Measurements from ENCODE around the gene NLRP6.

NLRP6 gene

DNA sequence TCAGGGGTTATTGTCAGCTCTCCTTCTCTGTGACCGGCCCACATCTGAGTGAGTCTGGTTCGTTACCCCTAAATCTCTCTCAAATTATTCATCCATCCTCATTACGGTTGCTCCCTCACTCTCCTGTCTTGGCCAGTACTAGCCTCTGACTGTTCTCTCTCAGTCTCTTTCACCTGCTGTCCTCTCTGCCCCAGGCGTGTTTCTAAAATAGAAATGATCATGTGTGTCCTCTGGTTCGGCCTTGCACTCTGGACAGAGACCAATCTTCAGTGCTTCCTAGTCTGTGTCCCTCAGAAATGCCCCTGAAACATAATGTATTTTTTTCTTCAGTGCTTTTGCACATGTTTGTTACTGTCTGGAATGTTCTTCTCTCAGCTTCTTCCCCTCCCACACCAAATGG, 36.6 kb upstream of the NLRP6 start:
- Histone ChIP-seq H3K4me2 (ENCODE audit: low read length) (no peak overlapping the region), H3K9me3 (ENCODE audit: control insufficient read depth, low read length) (no peaks in the 10 kb centered on the region), H3K9ac (no peak overlapping the region), H3K27me3 (ENCODE audit: control insufficient read depth, insufficient read depth, low read length) (no peaks in the 10 kb centered on the region), H3K79me2 (peaks cover 12% of the 10 kb centered on the region), H3K4me1 (peaks cover 6% of the 10 kb centered on the region), H2AFZ (no peak overlapping the region), H3K27ac (no peak overlapping the region), H3K36me3 (ENCODE audit: control insufficient read depth, insufficient read depth, low read length) (no peaks in the 10 kb centered on the region), H3K4me3 (ENCODE audit: low read depth, low read length) (no peak overlapping the region)
- TF ChIP-seq, protein P1, sequence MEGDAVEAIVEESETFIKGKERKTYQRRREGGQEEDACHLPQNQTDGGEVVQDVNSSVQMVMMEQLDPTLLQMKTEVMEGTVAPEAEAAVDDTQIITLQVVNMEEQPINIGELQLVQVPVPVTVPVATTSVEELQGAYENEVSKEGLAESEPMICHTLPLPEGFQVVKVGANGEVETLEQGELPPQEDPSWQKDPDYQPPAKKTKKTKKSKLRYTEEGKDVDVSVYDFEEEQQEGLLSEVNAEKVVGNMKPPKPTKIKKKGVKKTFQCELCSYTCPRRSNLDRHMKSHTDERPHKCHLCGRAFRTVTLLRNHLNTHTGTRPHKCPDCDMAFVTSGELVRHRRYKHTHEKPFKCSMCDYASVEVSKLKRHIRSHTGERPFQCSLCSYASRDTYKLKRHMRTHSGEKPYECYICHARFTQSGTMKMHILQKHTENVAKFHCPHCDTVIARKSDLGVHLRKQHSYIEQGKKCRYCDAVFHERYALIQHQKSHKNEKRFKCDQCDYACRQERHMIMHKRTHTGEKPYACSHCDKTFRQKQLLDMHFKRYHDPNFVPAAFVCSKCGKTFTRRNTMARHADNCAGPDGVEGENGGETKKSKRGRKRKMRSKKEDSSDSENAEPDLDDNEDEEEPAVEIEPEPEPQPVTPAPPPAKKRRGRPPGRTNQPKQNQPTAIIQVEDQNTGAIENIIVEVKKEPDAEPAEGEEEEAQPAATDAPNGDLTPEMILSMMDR (IDR thresholded peaks at IDR 0.05), result no peak

DNA sequence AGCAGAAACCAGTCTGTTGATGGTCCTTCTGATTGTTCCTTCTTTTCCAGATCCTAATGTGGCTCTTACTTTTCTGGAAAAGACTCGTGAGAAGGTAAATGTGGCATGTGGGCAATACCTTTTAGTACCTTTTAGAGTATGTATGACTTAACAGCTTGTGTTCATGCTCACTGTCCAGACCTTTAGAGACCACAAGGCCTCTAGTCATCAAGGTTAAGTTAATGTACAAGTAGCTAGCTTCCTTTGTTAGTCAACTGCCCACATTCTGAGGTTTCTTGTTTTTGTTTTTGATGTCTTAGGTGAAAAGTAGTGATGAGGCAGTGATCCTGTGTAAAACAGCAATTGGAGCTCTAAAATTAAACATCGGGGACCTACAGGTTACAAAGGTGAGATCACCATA, 33.8 kb upstream of the NLRP6 start:
- no peak overlapping the region for H2AFZ ChIP-seq
- H3K27me3 ChIP-seq (ENCODE audit: control insufficient read depth, insufficient read depth, low read length), result no peaks in the 10 kb centered on the region
- no peaks in the 10 kb centered on the region for H3K36me3 ChIP-seq (ENCODE audit: control insufficient read depth, insufficient read depth, low read length)
- H3K9me3 ChIP-seq (ENCODE audit: control insufficient read depth, low read length), result no peaks in the 10 kb centered on the region
- no peaks in the 10 kb centered on the region for H3K4me1 ChIP-seq
- H3K4me3 ChIP-seq (ENCODE audit: low read depth, low read length), result no peak overlapping the region
- no peak overlapping the region for H3K9ac ChIP-seq
- H3K27ac ChIP-seq, result no peak overlapping the region
- no peak overlapping the region for H3K4me2 ChIP-seq (ENCODE audit: low read length)
- H3K79me2 ChIP-seq, result peaks cover 3% of the 10 kb centered on the region
- TF ChIP-seq, protein P1 (IDR thresholded peaks at IDR 0.05), result no peak

DNA sequence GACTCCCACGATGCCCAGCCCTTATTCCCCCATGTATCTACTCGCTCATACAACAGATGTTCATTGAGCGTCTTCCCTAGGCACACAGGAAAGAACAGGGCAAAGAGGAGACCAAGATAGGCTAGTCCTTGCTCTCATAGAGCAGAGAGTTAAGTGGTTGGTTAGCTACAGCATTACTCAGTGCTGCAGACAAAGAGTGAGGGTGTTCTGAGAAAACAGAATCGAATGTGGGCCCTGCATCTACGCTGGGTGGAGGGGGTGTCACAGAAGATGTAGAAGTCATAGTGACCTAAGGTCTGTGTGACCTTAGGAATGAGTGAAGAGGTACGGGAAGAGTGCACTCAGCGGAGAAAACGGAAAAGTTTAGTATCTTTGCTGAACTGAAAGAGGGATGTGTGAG, 29.1 kb upstream of the NLRP6 start:
- no peak overlapping the region for H3K9ac ChIP-seq
- no peaks in the 10 kb centered on the region for H3K27me3 ChIP-seq (ENCODE audit: control insufficient read depth, insufficient read depth, low read length)
- H3K4me3 ChIP-seq (ENCODE audit: low read depth, low read length), result no peak overlapping the region
- H3K4me2 ChIP-seq (ENCODE audit: low read length), result no peak overlapping the region
- H2AFZ ChIP-seq, result no peak overlapping the region
- no peaks in the 10 kb centered on the region for H3K4me1 ChIP-seq
- H3K79me2 ChIP-seq, result no peaks in the 10 kb centered on the region
- no peaks in the 10 kb centered on the region for H3K9me3 ChIP-seq (ENCODE audit: control insufficient read depth, low read length)
- no peaks in the 10 kb centered on the region for H3K36me3 ChIP-seq (ENCODE audit: control insufficient read depth, insufficient read depth, low read length)
- TF ChIP-seq, protein P1 (IDR thresholded peaks at IDR 0.05), result no peak
- H3K27ac ChIP-seq, result no peak overlapping the region

DNA sequence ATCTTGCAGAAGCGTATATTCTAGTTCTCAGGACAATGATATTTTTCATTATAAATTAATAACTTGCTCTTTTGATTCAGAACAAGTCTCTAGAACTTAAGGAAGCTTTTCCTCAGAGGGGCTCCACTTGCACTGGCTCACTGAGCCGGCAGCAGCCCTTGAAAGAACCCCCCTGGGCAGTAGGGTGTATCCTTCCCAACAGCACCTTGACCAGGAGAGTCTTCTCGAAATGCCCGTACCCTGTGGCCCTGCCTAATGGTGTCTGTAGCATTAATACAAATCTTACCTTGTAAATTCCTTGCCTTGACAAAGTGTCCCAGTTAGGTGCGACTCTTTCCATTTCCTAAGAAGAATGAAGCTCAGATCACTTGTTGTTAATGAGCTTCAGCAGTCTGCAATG, 27.9 kb upstream of the NLRP6 start:
- no peaks in the 10 kb centered on the region for H3K9me3 ChIP-seq (ENCODE audit: control insufficient read depth, low read length)
- H3K79me2 ChIP-seq, result no peaks in the 10 kb centered on the region
- H2AFZ ChIP-seq, result no peak overlapping the region
- H3K27ac ChIP-seq, result no peak overlapping the region
- no peak overlapping the region for H3K9ac ChIP-seq
- no peak overlapping the region for H3K4me2 ChIP-seq (ENCODE audit: low read length)
- TF ChIP-seq, protein P1 (IDR thresholded peaks at IDR 0.05), result no peak
- H3K27me3 ChIP-seq (ENCODE audit: control insufficient read depth, insufficient read depth, low read length), result no peaks in the 10 kb centered on the region
- no peaks in the 10 kb centered on the region for H3K4me1 ChIP-seq
- no peak overlapping the region for H3K4me3 ChIP-seq (ENCODE audit: low read depth, low read length)
- no peaks in the 10 kb centered on the region for H3K36me3 ChIP-seq (ENCODE audit: control insufficient read depth, insufficient read depth, low read length)

DNA sequence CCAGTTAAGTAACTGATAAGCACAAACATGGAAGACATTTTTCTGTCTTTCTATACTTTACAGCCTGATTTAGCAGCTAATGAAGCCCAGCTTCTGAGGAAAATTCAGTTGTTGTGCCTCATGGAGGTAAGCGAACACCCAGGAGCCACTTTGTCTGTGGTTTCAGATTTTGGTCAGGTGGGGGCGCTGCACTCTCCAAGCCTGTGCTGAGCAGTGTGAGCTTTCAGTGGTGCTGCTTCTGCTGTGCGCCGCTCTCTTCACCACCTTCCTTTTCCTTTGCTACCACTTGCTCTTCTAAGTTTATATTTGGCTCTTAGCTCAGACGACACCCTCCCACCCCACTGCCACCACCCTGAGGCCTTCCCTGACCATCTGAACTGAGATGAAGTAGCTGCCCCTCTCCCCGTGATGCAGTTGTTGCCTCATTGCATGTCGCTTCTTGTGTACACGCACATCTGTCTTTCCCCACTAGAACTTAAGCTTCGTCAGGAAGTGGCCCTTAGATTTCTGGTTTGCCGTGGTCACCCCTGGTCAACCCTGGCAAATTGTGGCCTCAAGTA, 27.4 kb upstream of the NLRP6 start:
- Histone ChIP-seq H3K9me3 (ENCODE audit: control insufficient read depth, low read length) (no peaks in the 10 kb centered on the region), H3K4me1 (no peaks in the 10 kb centered on the region), H3K36me3 (ENCODE audit: control insufficient read depth, insufficient read depth, low read length) (no peaks in the 10 kb centered on the region), H3K27ac (no peak overlapping the region), H3K4me3 (ENCODE audit: low read depth, low read length) (no peak overlapping the region), H2AFZ (no peak overlapping the region), H3K4me2 (ENCODE audit: low read length) (no peak overlapping the region), H3K27me3 (ENCODE audit: control insufficient read depth, insufficient read depth, low read length) (no peaks in the 10 kb centered on the region), H3K9ac (no peak overlapping the region), H3K79me2 (no peaks in the 10 kb centered on the region)
- TF ChIP-seq, protein P1 (IDR thresholded peaks at IDR 0.05), result peak; percentile 14

Measured in parathyroid adenoma (tissue), 2 donors.